HepG2 (cell line): Measurements from ENCODE around the gene GNG7. TPM values are rescaled to one million over a fixed set of nuclear protein-coding genes. Genes with fewer than 3 reads are reported as not detected.

ENCODE experiments used
- ATRX ChIP-seq: sonication (generic); formaldehyde crosslinking; IDR thresholded peaks from 2 replicates; pipeline ENCODE4 v1.4.0; 2020; ENCODE audit warnings: missing genetic modification reagents, borderline replicate concordance
- FOXA1 ChIP-seq, 2 experiments: fragments of 450-650 bp in 1 of 2; sonication (generic) in 1 of 2; formaldehyde crosslinking in 1 of 2; IDR thresholded peaks; 2 replicates each; pipeline versions ENCODE4 v1.4.0 to v1.6.1; 2016 to 2020; ENCODE audit warnings: missing genetic modification reagents in 1 of 2
- GATAD2A ChIP-seq: IDR thresholded peaks from 2 replicates; pipeline ENCODE4 v1.6.1; 2016
- LCORL ChIP-seq, 2 experiments: fragments of 450-650 bp in 1 of 2; sonication (generic) in 1 of 2; formaldehyde crosslinking in 1 of 2; IDR thresholded peaks; 2 replicates each; pipeline versions ENCODE4 v1.5.0 to v1.6.1; 2017 to 2020; ENCODE audit warnings: antibody characterized with exemption in 1 of 2, missing genetic modification reagents in 1 of 2
- MTA1 ChIP-seq: sonication (generic); formaldehyde crosslinking; IDR thresholded peaks from 2 replicates; pipeline ENCODE4 v1.4.0; 2020; ENCODE audit warnings: missing genetic modification reagents, mild to moderate bottlenecking, borderline replicate concordance
- PRPF4 ChIP-seq: fragments of 200-400 bp; formaldehyde crosslinking; IDR thresholded peaks from 2 replicates; pipeline ENCODE4 v1.6.1; 2016; ENCODE audit warnings: low read length, low read depth; ENCODE audit not compliant: poor library complexity, severe bottlenecking
- SIN3B ChIP-seq: fragments of 150-350 bp; IDR thresholded peaks from 2 replicates; pipeline ENCODE4 v1.6.1; 2014; ENCODE audit warnings: low read length
- SKIL ChIP-seq: sonication (generic); formaldehyde crosslinking; IDR thresholded peaks from 2 replicates; pipeline ENCODE4 v1.8.0; 2022; ENCODE audit warnings: missing genetic modification reagents, mild to moderate bottlenecking, moderate library complexity, borderline replicate concordance
- SMC3 ChIP-seq: IDR thresholded peaks from 2 replicates; pipeline ENCODE4 v1.6.1; 2011; ENCODE audit warnings: low read length, improper control_type of control experiment
- TBP ChIP-seq: sonication (generic); formaldehyde crosslinking; IDR thresholded peaks from 2 replicates; pipeline ENCODE4 v1.5.0; 2020; ENCODE audit warnings: missing genetic modification reagents
- TBX3 ChIP-seq: fragments of 450-650 bp; IDR thresholded peaks from 2 replicates; pipeline ENCODE4 v1.6.1; 2017; ENCODE audit warnings: antibody characterized with exemption, mild to moderate bottlenecking, inconsistent platforms, borderline replicate concordance
- TCF7L2 ChIP-seq: IDR thresholded peaks from 2 replicates; pipeline ENCODE4 v1.6.1; 2011; ENCODE audit warnings: mild to moderate bottlenecking, low read depth, low read length, moderate library complexity
- TP53 ChIP-seq: sonication (generic); formaldehyde crosslinking; conservative IDR thresholded peaks from 2 replicates; pipeline ENCODE4 v1.4.0; 2020; ENCODE audit warnings: missing genetic modification reagents
- YEATS2 ChIP-seq: sonication (generic); formaldehyde crosslinking; IDR thresholded peaks from 2 replicates; pipeline ENCODE4 v1.4.0; 2020; ENCODE audit warnings: missing genetic modification reagents, borderline replicate concordance
- ZFP36L1 ChIP-seq: sonication (generic); formaldehyde crosslinking; IDR thresholded peaks from 2 replicates; pipeline ENCODE4 v1.8.0; 2022; ENCODE audit warnings: mild to moderate bottlenecking, missing genetic modification reagents, moderate library complexity
- ZNF17 ChIP-seq: sonication (generic); formaldehyde crosslinking; IDR thresholded peaks from 2 replicates; pipeline ENCODE4 v1.5.0; 2020; ENCODE audit warnings: mild to moderate bottlenecking, missing genetic modification reagents
- ZNF260 ChIP-seq: sonication (generic); formaldehyde crosslinking; IDR thresholded peaks from 2 replicates; pipeline ENCODE4 v1.4.0; 2020; ENCODE audit warnings: missing genetic modification reagents, low read depth, mild to moderate bottlenecking, borderline replicate concordance
- ZNF331 ChIP-seq: sonication (generic); formaldehyde crosslinking; IDR thresholded peaks from 2 replicates; pipeline ENCODE4 v1.4.0; 2020; ENCODE audit warnings: missing genetic modification reagents
- ZNF570 ChIP-seq: sonication (generic); formaldehyde crosslinking; IDR thresholded peaks from 2 replicates; pipeline ENCODE4 v1.4.0; 2020; ENCODE audit warnings: mild to moderate bottlenecking, missing genetic modification reagents, borderline replicate concordance
- ZNF713 ChIP-seq: sonication (generic); formaldehyde crosslinking; IDR thresholded peaks from 2 replicates; pipeline ENCODE4 v1.4.0; 2020; ENCODE audit warnings: mild to moderate bottlenecking, missing genetic modification reagents
- ZNF737 ChIP-seq: sonication (generic); formaldehyde crosslinking; IDR thresholded peaks from 2 replicates; pipeline ENCODE4 v1.5.0; 2020; ENCODE audit warnings: missing genetic modification reagents, mild to moderate bottlenecking, borderline replicate concordance
- ZNF841 ChIP-seq: sonication (generic); formaldehyde crosslinking; IDR thresholded peaks from 2 replicates; pipeline ENCODE4 v1.8.1; 2023; ENCODE audit warnings: missing genetic modification reagents, borderline replicate concordance
- polyA plus RNA-seq, 8 experiments: library from polyadenylated mRNA; depleted of rRNA in 3 of 8; stranded (reverse) in 7 of 8; unstranded in 1 of 8; fragments of >200 nt; fragmentation: Illumina TruSeq in 4 of 8; extraction: Trizol in 4 of 8; gene quantifications; 2 replicates each; pipeline versions ENCODE4 v1.2.1 to v1.2.3, GENCODE V29; 2011 to 2016; ENCODE audit warnings: low read depth in 4 of 8, missing spikeins in 1 of 8, mixed read lengths in 1 of 8; ENCODE audit not compliant: insufficient read depth in 1 of 8
- total RNA-seq, 5 experiments: library from RNA; depleted of rRNA; stranded (reverse); fragments of >200 nt; fragmentation: Illumina TruSeq; extraction: Trizol; gene quantifications; 2 replicates each; pipeline ENCODE4 v1.2.3, GENCODE V29; 2016; ENCODE audit warnings: low read depth in 1 of 5
- TF ChIP-seq, protein P1 (sequence below): sonication (generic); formaldehyde crosslinking; IDR thresholded peaks from 2 replicates; pipeline ENCODE4 v1.4.0; 2020; ENCODE audit warnings: low read depth, mild to moderate bottlenecking, missing genetic modification reagents
- TF ChIP-seq, protein P2 (sequence below), 2 experiments: sonication (generic) in 1 of 2; formaldehyde crosslinking in 1 of 2; IDR thresholded peaks; 2 replicates each; pipeline versions ENCODE4 v1.4.0 to v1.6.1; 2018 to 2020; ENCODE audit warnings: missing genetic modification reagents in 2 of 2, borderline replicate concordance in 1 of 2, low read depth in 1 of 2, mild to moderate bottlenecking in 1 of 2, missing biosample characterization in 1 of 2

Gene GNG7
- total and polyA plus RNA-seq, 2 of the 13 experiments (the other 11 are each of a cell fraction or from before 2014, with no cell fraction given): 1.4 to 3.3 TPM

DNA sequence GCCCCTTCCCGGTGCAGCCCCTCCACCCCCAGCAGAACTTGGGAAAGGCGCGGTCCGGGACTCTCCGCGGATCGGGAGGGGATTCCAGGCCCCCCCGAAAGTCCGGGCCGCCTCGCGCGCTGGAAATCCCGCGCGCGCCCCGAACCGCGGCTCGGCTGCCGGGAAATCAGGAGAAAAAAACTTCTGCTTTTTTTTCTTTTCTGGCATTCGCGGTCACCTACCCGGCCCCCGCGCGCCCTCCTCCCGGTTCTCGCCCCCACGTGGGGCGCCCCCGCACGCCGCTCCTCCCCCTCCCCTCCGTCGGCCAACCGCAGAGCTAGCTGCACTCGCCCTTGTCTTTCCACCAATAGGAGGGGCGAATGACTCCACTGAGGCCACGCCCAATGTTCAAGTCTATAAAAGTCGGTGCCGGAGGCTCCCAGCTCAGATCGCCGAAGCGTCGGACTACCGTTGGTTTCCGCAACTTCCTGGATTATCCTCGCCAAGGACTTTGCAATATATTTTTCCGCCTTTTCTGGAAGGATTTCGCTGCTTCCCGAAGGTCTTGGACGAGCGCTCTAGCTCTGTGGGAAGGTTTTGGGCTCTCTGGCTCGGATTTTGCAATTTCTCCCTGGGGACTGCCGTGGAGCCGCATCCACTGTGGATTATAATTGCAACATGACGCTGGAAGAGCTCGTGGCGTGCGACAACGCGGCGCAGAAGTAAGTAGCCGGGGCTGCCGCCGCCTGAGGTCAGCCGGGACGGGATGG, 226.6 kb downstream of the GNG7 start, which contains the start of gene GADD45B (continued):
- TF ChIP-seq ZNF570 (CRISPR knock-in tag) (no peak), FOXA1 (IDR thresholded peaks at IDR 0.05) (no peak), FOXA1 (CRISPR knock-in tag; IDR thresholded peaks at IDR 0.05) (no peak), ZFP36L1 (CRISPR knock-in tag) (0 out of 2 replicates have a peak, but pooled peaks have one; percentile 83), ZNF17 (CRISPR knock-in tag) (no peak), MTA1 (CRISPR knock-in tag) (no peak), ZNF841 (CRISPR knock-in tag) (no peak), YEATS2 (CRISPR knock-in tag) (0 out of 2 replicates have a peak, but pooled peaks have one; percentile 28), SKIL (CRISPR knock-in tag) (0 out of 2 replicates have a peak, but pooled peaks have one; percentile 21), LCORL (IDR thresholded peaks at IDR 0.05) (no peak), LCORL (CRISPR knock-in tag; IDR thresholded peaks at IDR 0.05) (peak; percentile 26; the same call in 1 of the 2 replicates), ZNF260 (CRISPR knock-in tag) (no peak), ZNF331 (peak; percentile 62), SIN3B (peak; percentile 73), ZNF737 (CRISPR knock-in tag) (0 out of 2 replicates have a peak, but pooled peaks have one; percentile 72), ATRX (CRISPR knock-in tag) (no peak), SMC3 (peak; percentile 24; the same call in 1 of the 2 replicates), PRPF4 (no peak), TP53 (CRISPR knock-in tag) (0 out of 2 replicates have a peak, but pooled peaks have one; percentile 22), ZNF713 (CRISPR knock-in tag) (no peak), TCF7L2 (no peak), TBP (CRISPR knock-in tag) (peak; percentile 83; the same call in 1 of the 2 replicates), GATAD2A (no peak), TBX3 (no peak; the same call in 1 of the 2 replicates)
- TF ChIP-seq, protein P1, sequence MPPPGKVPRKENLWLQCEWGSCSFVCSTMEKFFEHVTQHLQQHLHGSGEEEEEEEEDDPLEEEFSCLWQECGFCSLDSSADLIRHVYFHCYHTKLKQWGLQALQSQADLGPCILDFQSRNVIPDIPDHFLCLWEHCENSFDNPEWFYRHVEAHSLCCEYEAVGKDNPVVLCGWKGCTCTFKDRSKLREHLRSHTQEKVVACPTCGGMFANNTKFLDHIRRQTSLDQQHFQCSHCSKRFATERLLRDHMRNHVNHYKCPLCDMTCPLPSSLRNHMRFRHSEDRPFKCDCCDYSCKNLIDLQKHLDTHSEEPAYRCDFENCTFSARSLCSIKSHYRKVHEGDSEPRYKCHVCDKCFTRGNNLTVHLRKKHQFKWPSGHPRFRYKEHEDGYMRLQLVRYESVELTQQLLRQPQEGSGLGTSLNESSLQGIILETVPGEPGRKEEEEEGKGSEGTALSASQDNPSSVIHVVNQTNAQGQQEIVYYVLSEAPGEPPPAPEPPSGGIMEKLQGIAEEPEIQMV (CRISPR knock-in tag): no peak
- TF ChIP-seq, protein P2, sequence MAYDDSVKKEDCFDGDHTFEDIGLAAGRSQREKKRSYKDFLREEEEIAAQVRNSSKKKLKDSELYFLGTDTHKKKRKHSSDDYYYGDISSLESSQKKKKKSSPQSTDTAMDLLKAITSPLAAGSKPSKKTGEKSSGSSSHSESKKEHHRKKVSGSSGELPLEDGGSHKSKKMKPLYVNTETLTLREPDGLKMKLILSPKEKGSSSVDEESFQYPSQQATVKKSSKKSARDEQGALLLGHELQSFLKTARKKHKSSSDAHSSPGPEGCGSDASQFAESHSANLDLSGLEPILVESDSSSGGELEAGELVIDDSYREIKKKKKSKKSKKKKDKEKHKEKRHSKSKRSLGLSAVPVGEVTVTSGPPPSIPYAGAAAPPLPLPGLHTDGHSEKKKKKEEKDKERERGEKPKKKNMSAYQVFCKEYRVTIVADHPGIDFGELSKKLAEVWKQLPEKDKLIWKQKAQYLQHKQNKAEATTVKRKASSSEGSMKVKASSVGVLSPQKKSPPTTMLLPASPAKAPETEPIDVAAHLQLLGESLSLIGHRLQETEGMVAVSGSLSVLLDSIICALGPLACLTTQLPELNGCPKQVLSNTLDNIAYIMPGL (CRISPR knock-in tag; IDR thresholded peaks at IDR 0.05; ENCODE audit: borderline replicate concordance in 1 of 2, low read depth in 1 of 2): peak; percentile 19 to 86; a peak in 2 of 4 replicates
